ENCODE data around the gene GLIS1. TPM values are rescaled to one million over a fixed set of nuclear protein-coding genes. Genes with fewer than 3 reads are reported as not detected.
A peak's percentile ranks its signal among the peaks of the same experiment; 100 is the strongest.

Gene GLIS1
- total RNA-seq, 1 donor from 2014 or later, result not detected

DNA sequence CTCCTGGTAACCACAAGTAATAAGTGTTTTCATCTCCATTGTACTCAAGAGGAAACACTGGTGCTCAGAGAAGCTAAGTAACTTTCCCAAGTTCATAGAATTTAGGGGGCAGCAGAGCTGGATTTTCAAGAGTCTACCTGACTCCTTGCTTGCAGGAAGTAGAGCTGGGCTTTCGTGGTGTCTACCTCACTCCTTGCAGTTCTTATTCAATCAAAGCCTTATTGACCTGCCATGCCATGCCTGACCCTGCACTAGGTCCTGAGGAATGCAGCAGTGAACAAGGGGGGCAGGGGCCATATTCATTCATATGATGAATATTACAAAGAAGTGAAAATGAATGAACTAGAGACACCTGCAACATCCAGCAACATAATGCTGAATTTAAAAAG, 93.3 kb downstream of the GLIS1 start:
- no peak for DNase-seq
- intact Hi-C loops (cut with micrococcal nuclease), result no loop called here
- no peak for ATAC-seq

GRCh38 chr1:53644909-53645689, 93.9 kb downstream of the GLIS1 start:
- intact Hi-C loops (cut with micrococcal nuclease), result no loop called here
- ATAC-seq (no peak), DNase-seq (no peak)

DNA sequence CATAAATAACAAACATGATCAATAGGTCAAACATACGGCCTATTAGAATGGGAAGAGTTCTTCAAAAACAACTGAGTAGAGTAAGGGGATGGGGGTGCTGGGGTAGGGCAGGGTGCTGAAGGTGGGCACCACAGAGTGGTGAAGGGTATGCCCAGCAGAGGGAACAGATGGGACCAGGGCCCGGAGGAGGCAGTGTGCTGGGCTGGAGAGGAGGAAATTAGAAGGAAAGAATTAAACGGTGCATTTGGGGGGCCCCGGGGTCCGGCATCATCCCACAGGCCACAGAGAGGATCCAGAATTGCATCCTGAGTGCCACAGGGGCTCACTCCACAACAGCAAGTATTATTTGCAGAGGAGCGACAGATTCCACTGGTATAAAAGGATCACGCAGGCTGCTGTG, 94.5 kb downstream of the GLIS1 start:
- ATAC-seq (no peak), DNase-seq (no peak)
- intact Hi-C loops (cut with micrococcal nuclease), result no loop called here

DNA sequence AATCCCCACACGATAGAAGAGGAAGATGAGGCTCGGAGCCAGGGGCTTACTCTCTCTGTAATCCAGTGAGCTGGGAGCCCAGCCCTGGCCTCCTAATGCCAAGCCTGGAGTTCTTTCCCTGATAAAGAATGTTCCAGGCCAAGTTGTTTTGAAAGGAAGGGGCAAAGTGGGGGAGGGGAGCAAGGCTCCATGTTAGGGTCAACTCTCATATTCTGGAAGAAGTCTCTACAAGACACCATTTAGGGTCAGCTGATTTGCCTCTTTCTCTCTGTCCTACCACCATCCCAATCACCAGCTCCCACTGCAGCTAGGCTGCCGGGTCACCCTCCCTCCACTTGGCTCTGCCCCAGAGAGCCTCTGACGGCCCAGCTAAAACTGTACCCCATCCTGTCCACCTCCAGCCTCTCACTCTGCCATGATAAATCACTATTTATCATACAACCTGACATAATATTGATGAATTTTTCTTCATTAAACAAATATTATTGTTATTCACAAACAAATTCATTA, 95.0 kb downstream of the GLIS1 start:
- no peak for DNase-seq
- intact Hi-C loops (cut with micrococcal nuclease), result no loop called here
- ATAC-seq, result no peak

GRCh38 chr1:53643041-53643880, 95.7 kb downstream of the GLIS1 start:
- ATAC-seq, result no peak
- no peak for DNase-seq
- intact Hi-C loops (cut with micrococcal nuclease), result no loop called here

- intact Hi-C loops (cut with micrococcal nuclease), result no loop called here
- no peak for ATAC-seq
- DNase-seq, result peak; percentile 2
Measured at GRCh38 chr1:53642607-53643006, 96.4 kb downstream of the GLIS1 start.

GRCh38 chr1:53642215-53642555, 96.8 kb downstream of the GLIS1 start:
- ATAC-seq (no peak), DNase-seq (no peak)
- intact Hi-C loops (cut with micrococcal nuclease), result no loop called here

GRCh38 chr1:53641481-53642214, 97.3 kb downstream of the GLIS1 start:
- ATAC-seq, result no peak
- intact Hi-C loops (cut with micrococcal nuclease), result no loop called here
- DNase-seq, result peak; percentile 5

DNA sequence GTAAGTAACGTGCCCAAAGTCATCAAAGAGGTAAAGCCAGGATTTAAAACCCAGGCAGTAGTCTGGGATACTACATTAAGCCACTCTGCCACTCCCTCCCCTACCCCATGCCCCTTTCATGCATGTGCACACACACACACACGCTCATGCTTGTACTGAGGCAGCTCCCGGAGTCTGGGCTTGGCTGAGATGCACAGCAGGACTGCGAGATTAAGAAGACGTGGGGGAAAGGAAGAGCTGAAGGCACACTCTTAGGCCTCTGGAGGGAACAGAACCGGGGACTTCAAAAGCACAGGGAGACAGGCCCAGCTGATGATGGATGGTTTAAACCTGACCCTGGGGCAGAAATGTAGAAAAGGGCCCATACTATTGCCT, 98.3 kb downstream of the GLIS1 start:
- DNase-seq, result no peak
- intact Hi-C loops (cut with micrococcal nuclease), result no loop called here

DNA sequence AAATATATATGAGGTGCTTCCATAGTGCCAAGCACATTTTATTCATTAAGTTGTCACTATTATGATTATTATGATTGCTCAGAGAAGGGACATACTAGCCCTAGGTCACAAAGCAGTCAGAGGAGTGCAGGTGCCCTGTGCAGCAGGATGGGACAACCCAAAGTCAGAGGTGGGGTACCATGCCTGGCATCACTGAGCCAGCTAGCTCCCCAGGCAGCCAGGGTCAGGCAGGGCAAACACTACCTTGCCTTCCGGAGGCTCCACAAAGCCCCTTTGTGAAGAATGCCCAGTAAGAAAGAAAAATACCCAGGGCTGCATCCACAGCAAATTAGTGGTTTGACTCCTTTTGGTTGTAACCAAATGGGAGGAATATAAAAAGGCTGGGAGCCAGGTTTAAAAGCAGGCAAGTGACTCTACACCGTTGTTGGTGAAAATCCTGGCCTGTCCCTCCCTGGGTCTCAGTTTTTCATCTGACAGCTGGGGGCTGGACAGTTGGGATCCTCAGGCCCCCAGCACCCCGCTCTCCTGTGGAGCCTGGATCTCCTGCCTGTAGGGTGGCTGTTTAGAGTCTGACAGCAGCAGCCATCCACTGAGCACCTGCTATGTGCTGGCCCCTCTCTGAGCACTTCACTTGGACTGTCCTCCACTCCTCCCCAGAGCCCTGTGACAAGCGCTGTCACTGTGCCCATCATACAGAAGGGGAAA, 98.8 kb downstream of the GLIS1 start:
- ATAC-seq (no peak), DNase-seq (peak; percentile 19)
- intact Hi-C loops (cut with micrococcal nuclease), result no loop called here

More for the DNA sequence above, 98.3 kb downstream of the GLIS1 start:
- no peak for ATAC-seq

- ATAC-seq, result no peak
- intact Hi-C loops (cut with micrococcal nuclease), result no loop called here
- DNase-seq, result peak; percentile 15
Measured at GRCh38 chr1:53639251-53639763, 99.7 kb downstream of the GLIS1 start.

GRCh38 chr1:53638360-53639035, 100.5 kb downstream of the GLIS1 start:
- DNase-seq (no peak), ATAC-seq (no peak)
- intact Hi-C loops (cut with micrococcal nuclease), result no loop called here

DNA sequence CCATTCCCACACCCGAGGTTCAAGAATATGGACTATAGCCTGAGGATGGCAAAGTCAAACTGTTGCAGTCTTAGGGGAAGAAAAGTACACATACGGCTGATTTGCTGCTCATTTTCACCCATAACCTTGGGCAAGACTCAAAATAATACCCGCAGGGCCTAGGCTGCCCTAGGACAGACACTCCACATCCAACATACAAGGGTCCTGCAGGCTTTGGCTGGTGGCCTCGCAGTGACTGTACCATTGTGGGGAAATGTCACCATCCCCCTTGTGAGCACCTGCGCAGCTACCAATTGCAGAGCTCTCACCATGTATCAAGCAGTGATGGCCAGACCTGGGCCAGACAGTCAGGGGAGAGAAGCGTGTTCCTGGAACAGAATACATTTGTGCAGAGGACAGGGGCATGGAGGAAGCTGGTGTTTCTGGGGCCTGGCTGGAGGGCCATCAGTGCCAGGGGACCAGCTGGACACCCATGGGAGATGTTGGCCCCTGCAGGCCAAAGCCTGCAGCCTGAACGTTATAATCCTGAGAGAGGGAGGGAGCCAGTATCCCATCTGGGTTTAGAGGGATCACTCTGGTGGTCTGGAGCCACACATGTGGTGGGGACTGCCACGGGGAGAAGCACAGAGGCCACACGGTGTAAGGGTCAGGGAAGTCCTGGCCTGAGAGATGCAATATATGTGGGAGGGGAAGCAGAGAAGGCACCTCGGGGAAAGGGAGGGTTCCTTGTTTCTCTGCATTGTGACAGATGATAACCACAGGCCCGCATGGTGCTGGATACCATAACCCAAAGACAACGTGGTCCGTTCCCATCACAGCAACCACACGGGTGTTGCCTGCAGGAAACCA, 101.2 kb downstream of the GLIS1 start:
- ATAC-seq (no peak), DNase-seq (peak; percentile 3)
- intact Hi-C loops (cut with micrococcal nuclease), result no loop called here

GRCh38 chr1:53636621-53637171, 102.3 kb downstream of the GLIS1 start:
- no peak for ATAC-seq
- intact Hi-C loops (cut with micrococcal nuclease), result no loop called here
- no peak for DNase-seq

DNA sequence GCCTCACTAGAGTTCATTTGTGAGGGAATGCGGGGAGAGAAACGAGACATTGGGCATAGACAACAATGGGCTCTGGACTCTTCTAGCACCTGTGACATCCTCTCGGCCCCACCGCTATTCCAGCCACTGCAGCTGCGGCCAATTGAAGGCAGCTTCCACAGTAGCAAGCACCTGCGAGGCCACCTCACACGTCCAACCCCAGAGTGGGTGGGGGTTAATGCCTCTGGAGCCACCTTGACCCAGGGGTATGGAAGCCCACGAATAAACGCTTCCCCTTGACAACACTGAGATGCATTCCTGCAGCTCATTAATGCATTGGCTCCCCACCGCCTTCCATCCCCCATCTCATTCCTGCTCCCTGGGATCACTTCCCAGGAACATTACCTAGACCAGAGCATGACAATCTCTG, 104.4 kb downstream of the GLIS1 start:
- ATAC-seq (no peak), DNase-seq (no peak)
- intact Hi-C loops (cut with micrococcal nuclease), result no loop called here

DNA sequence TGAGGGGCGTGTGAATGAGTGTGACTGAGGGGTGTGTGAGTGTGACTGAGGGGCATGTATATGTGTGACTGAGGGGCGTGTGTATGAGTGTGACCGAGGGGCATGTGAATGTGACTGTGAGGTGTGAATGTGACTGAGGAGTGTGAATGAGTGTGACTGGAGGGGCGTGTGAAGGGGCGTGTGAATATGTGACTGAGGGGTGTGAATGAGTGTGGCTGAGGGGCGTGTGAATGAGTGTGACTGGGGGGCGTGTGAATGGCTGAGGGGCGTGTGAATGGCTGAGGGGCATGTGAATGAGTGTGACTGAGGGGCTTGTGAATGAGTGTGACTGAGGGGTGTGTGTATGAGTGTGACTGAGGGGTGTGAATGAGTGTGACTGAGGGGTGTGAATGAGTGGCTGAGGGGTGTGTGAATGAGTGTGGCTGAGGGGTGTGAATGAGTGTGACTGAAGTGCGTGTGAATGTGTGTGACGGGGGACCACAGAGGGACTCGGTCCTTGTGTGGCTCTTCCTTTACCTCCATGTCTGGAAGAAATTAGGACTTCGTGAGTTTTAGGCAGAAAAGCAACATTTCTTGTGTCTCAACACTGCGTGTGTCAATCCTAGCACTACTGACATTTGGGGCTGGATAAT, 105.8 kb downstream of the GLIS1 start:
- DNase-seq, result no peak
- intact Hi-C loops (cut with micrococcal nuclease), result no loop called here

More for the DNA sequence above, 105.8 kb downstream of the GLIS1 start:
- ATAC-seq, result no peak

Measured in left ventricle myocardium superior (tissue), 1 donor.